B cell (primary cell): Measurements from ENCODE around the gene MVD.

Experiments
- EZH2 ChIP-seq: IDR thresholded peaks from 2 replicates; pipeline ENCODE4 v1.6.1; 2012; ENCODE audit warnings: borderline replicate concordance, low read depth, mild to moderate bottlenecking, moderate library complexity, low read length; ENCODE audit not compliant: insufficient read depth, poor library complexity, severe bottlenecking
- TF ChIP-seq, protein P1 (sequence below): fragments of 200-600 bp; IDR thresholded peaks from one replicate; pipeline ENCODE4 v1.8.0; 2022; ENCODE audit warnings: antibody characterized with exemption, mild to moderate bottlenecking

DNA sequence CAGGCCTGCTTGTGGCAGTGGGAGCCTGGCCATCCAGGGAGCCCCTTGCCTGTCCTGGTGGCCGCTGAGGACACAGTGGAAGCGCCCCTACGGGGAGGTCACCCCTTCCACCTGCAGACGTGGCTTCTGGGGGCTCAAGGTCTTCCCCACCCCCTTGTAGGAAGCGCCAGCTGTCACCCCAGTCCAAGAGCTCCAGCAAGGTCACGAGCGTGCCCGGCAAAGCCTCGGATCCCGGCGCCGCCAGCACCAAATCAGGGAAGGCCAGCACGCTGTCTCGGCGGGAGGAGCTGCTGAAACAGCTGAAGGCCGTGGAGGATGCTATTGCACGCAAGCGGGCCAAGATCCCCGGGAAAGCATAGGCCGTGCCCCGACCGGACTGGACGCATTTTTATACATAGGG lies 31.9 kb downstream of the MVD start:
- TF ChIP-seq, protein P1, sequence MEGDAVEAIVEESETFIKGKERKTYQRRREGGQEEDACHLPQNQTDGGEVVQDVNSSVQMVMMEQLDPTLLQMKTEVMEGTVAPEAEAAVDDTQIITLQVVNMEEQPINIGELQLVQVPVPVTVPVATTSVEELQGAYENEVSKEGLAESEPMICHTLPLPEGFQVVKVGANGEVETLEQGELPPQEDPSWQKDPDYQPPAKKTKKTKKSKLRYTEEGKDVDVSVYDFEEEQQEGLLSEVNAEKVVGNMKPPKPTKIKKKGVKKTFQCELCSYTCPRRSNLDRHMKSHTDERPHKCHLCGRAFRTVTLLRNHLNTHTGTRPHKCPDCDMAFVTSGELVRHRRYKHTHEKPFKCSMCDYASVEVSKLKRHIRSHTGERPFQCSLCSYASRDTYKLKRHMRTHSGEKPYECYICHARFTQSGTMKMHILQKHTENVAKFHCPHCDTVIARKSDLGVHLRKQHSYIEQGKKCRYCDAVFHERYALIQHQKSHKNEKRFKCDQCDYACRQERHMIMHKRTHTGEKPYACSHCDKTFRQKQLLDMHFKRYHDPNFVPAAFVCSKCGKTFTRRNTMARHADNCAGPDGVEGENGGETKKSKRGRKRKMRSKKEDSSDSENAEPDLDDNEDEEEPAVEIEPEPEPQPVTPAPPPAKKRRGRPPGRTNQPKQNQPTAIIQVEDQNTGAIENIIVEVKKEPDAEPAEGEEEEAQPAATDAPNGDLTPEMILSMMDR = no peak
- TF ChIP-seq EZH2 = no peak
